SK-N-SH (cell line): ENCODE results near the gene CMYA5. TPM values are rescaled to one million over a fixed set of nuclear protein-coding genes. Genes with fewer than 3 reads are reported as not detected.

Source experiments
- CTCF ChIA-PET: fragments of 300-600, 350-600 bp; formaldehyde crosslinking; extraction: SDS; loops from one replicate; lab custom pipeline; 2021; lab: Yijun Ruan, JAX
- POLR2A ChIA-PET: fragments of 350-600 bp; sonication (Branson Sonifier 250); formaldehyde crosslinking; extraction: SDS; loops from one replicate; lab custom pipeline; 2020; ENCODE audit warnings: antibody characterized with exemption, inconsistent platforms; lab: Yijun Ruan, JAX
- DNase-seq: peaks from one replicate; pipeline ENCODE4 v3.0.0; 2012
- H2AFZ ChIP-seq: fragments of 200-600 bp; sonication (generic); 2 replicates; pipeline ENCODE4 v1.8.1; 2016; ENCODE audit warnings: antibody characterized with exemption, mild to moderate bottlenecking, low read depth
- H3F3A ChIP-seq: fragments of 200-600 bp; sonication (generic); replicated peaks from 2 replicates; pipeline ENCODE3; 2016; ENCODE audit warnings: antibody characterized with exemption, mild to moderate bottlenecking; ENCODE audit not compliant: insufficient read depth
- H3K27ac ChIP-seq, 2 experiments: fragments of 200-500 bp in 1 of 2; fragments of 200-600 bp in 1 of 2; sonication (Bioruptor generic) in 1 of 2; sonication (generic), shearing (Covaris generic) in 1 of 2; 2 replicates each; pipeline versions ENCODE4 v1.5.1 to v1.6.1; 2014 to 2016; ENCODE audit warnings: low read depth in 2 of 2, inconsistent platforms in 1 of 2, low read length in 1 of 2, mild to moderate bottlenecking in 1 of 2, mixed read lengths in 1 of 2
- H3K27me3 ChIP-seq: fragments of 200-600 bp; sonication (generic), shearing (Covaris generic); 2 replicates; pipeline ENCODE4 v1.6.1; 2016; ENCODE audit warnings: mixed run types; ENCODE audit not compliant: insufficient read depth
- H3K36me3 ChIP-seq, 2 experiments: fragments of 200-500 bp in 1 of 2; fragments of 200-600 bp in 1 of 2; sonication (Bioruptor generic) in 1 of 2; sonication (generic) in 1 of 2; replicated peaks in 1 of 2; 2 replicates each; pipeline versions ENCODE3 to v1.5.1; 2014 to 2016; ENCODE audit warnings: low read length in 1 of 2, mild to moderate bottlenecking in 1 of 2; ENCODE audit not compliant: insufficient read depth in 2 of 2, control insufficient read depth in 1 of 2
- H3K4me1 ChIP-seq, 2 experiments: fragments of 200-500 bp in 1 of 2; fragments of 200-600 bp in 1 of 2; sonication (Bioruptor generic) in 1 of 2; sonication (generic), shearing (Covaris generic) in 1 of 2; 2 replicates each; pipeline versions ENCODE4 v1.5.1 to v1.6.1; 2014 to 2016; ENCODE audit warnings: low read depth in 1 of 2, low read length in 1 of 2, mixed run types in 1 of 2; ENCODE audit not compliant: insufficient read depth in 2 of 2, control insufficient read depth in 1 of 2
- H3K4me2 ChIP-seq: fragments of 200-600 bp; sonication (generic), shearing (Covaris generic); 2 replicates; pipeline ENCODE4 v1.6.1; 2017; ENCODE audit warnings: mixed run types
- H3K4me3 ChIP-seq, 2 experiments: fragments of 200-500 bp in 1 of 2; fragments of 200-600 bp in 1 of 2; sonication (Bioruptor generic) in 1 of 2; sonication (generic), shearing (Covaris generic) in 1 of 2; 2 replicates each; pipeline versions ENCODE4 v1.5.1 to v1.8.1; 2014 to 2016; ENCODE audit warnings: low read depth in 2 of 2, inconsistent platforms in 1 of 2, low read length in 1 of 2, mild to moderate bottlenecking in 1 of 2, mixed read lengths in 1 of 2, moderate library complexity in 1 of 2
- H3K79me2 ChIP-seq: fragments of 200-600 bp; sonication (generic); 2 replicates; pipeline ENCODE4 v1.8.1; 2017; ENCODE audit warnings: mild to moderate bottlenecking; ENCODE audit not compliant: insufficient read depth
- H3K9ac ChIP-seq: fragments of 200-600 bp; sonication (generic); 2 replicates; pipeline ENCODE4 v1.6.1; 2017; ENCODE audit warnings: mixed run types
- H3K9me2 ChIP-seq: fragments of 200-600 bp; sonication (generic); 2 replicates; pipeline ENCODE4 v1.6.1; 2017; ENCODE audit warnings: mixed run types
- H3K9me3 ChIP-seq: fragments of 200-600 bp; sonication (generic); 2 replicates; pipeline ENCODE4 v1.6.1; 2017; ENCODE audit warnings: mixed run types, mild to moderate bottlenecking, moderate library complexity
- H4K20me1 ChIP-seq: fragments of 200-600 bp; sonication (generic); 2 replicates; pipeline ENCODE4 v1.6.1; 2017; ENCODE audit warnings: mild to moderate bottlenecking, mixed run types; ENCODE audit not compliant: insufficient read depth
- EZH2phosphoT487 ChIP-seq: fragments of 200-600 bp; sonication (generic); IDR thresholded peaks from 2 replicates; pipeline ENCODE4 v1.6.1; 2017; ENCODE audit warnings: low read depth, mixed run types, mild to moderate bottlenecking, antibody characterized with exemption, moderate library complexity, borderline replicate concordance
- FOSL2 ChIP-seq: IDR thresholded peaks from 2 replicates; pipeline ENCODE4 v1.4.0; 2012; ENCODE audit warnings: low read depth, mild to moderate bottlenecking, moderate library complexity, borderline replicate concordance
- FOXJ3 ChIP-seq: sonication (generic); formaldehyde crosslinking; IDR thresholded peaks from 2 replicates; pipeline ENCODE4 v1.5.1; 2020; ENCODE audit warnings: mild to moderate bottlenecking, missing genetic modification reagents
- FOXM1 ChIP-seq: IDR thresholded peaks from 2 replicates; pipeline ENCODE4 v1.4.0; 2012; ENCODE audit warnings: low read depth, mild to moderate bottlenecking
- IRF3 ChIP-seq: fragments of 150-350 bp; IDR thresholded peaks from 2 replicates; pipeline ENCODE4 v1.6.1; 2016; ENCODE audit warnings: mild to moderate bottlenecking, low read depth, low read length
- JUND ChIP-seq: IDR thresholded peaks from 2 replicates; pipeline ENCODE4 v1.4.0; 2012
- MEF2A ChIP-seq: IDR thresholded peaks from 2 replicates; pipeline ENCODE4 v1.4.0; 2012; ENCODE audit warnings: low read depth, borderline replicate concordance
- NFIC ChIP-seq: IDR thresholded peaks from 2 replicates; pipeline ENCODE4 v1.4.0; 2012; ENCODE audit warnings: borderline replicate concordance
- POLR2AphosphoS5 ChIP-seq: IDR thresholded peaks from 2 replicates; pipeline ENCODE4 v1.6.1; 2012; ENCODE audit warnings: low read depth, low read length
- RCOR1 ChIP-seq: fragments of 150-350 bp; IDR thresholded peaks from 2 replicates; pipeline ENCODE4 v1.6.1; 2017; ENCODE audit warnings: antibody characterized with exemption, low read length
- RXRA ChIP-seq: IDR thresholded peaks from 2 replicates; pipeline ENCODE4 v1.4.0; 2012; ENCODE audit warnings: low read depth, mild to moderate bottlenecking, borderline replicate concordance
- TAF1 ChIP-seq: IDR thresholded peaks from 2 replicates; pipeline ENCODE4 v1.6.1; 2012; ENCODE audit warnings: low read depth, mild to moderate bottlenecking, low read length, moderate library complexity, borderline replicate concordance
- TCF12 ChIP-seq: IDR thresholded peaks from 2 replicates; pipeline ENCODE4 v1.4.0; 2012
- TEAD4 ChIP-seq: IDR thresholded peaks from 2 replicates; pipeline ENCODE4 v1.4.0; 2012; ENCODE audit warnings: mild to moderate bottlenecking, borderline replicate concordance; ENCODE audit not compliant: insufficient read depth
- WGBS: methylation state at CpG from one replicate; pipeline ENCODE4 v1.1.6; 2017; ENCODE audit warnings: low lambda C conversion rate; 5-methylcytosine and 5-hydroxymethylcytosine counted together
- polyA plus RNA-seq, 3 experiments: library from polyadenylated mRNA; depleted of rRNA; stranded (reverse); fragments of >200 nt; gene quantifications; 2 replicates each; pipeline ENCODE4 v1.2.3, GENCODE V29; 2012

Gene CMYA5
- polyA plus RNA-seq, 1 of the 3 experiments (the other 2 are of a cell fraction), result 0.12 TPM

- H3K27me3 ChIP-seq, result no peaks in the 10 kb centered on the region
- H4K20me1 ChIP-seq, result no peaks in the 10 kb centered on the region
- ChIA-PET CTCF (interaction anchor here (1.0 kb wide), 1 partner anchor 56 kb away, joined by 3 read pairs; no protein-coding TSS in a partner anchor), POLR2A (no interaction called here)
- no peak overlapping the region for H3K27ac ChIP-seq
- H3K4me3 ChIP-seq, result 0 out of 4 replicates have a peak overlapping the region, but pooled peaks of 1 of the 2 experiments have one; percentile 4
- H3K9me3 ChIP-seq, result no peaks in the 10 kb centered on the region
- no peak for DNase-seq
- H3K36me3 ChIP-seq, result no peaks in the 10 kb centered on the region
- H3K4me2 ChIP-seq, result peak overlapping the region; percentile 23; the same call in 1 of the 2 replicates
- H3F3A ChIP-seq, result no peaks in the 10 kb centered on the region
- no peak overlapping the region for H2AFZ ChIP-seq
- TF ChIP-seq TCF12 (0 out of 2 replicates have a peak, but pooled peaks have one; percentile 10), TEAD4 (no peak), RXRA (no peak), FOSL2 (0 out of 2 replicates have a peak, but pooled peaks have one; percentile 14)
- no peaks in the 10 kb centered on the region for H3K4me1 ChIP-seq
- H3K79me2 ChIP-seq, result no peaks in the 10 kb centered on the region
- H3K9me2 ChIP-seq, result no peaks in the 10 kb centered on the region
- H3K9ac ChIP-seq, result no peak overlapping the region
- 50% methylated on average over 2 of the region's 2 CpGs for WGBS
Measured at GRCh38 chr5:79759436-79759835, 69.8 kb downstream of the CMYA5 start.

GRCh38 chr5:79759848-79760247 lies 70.2 kb downstream of the CMYA5 start:
- 74% methylated on average over 1 of the region's 1 CpG for WGBS
- H3K27ac ChIP-seq, result no peak overlapping the region
- H4K20me1 ChIP-seq, result no peaks in the 10 kb centered on the region
- no peaks in the 10 kb centered on the region for H3K9me3 ChIP-seq
- no peak overlapping the region for H2AFZ ChIP-seq
- H3K36me3 ChIP-seq, result no peaks in the 10 kb centered on the region
- H3F3A ChIP-seq, result no peaks in the 10 kb centered on the region
- H3K4me2 ChIP-seq, result no peak overlapping the region
- H3K27me3 ChIP-seq, result no peaks in the 10 kb centered on the region
- DNase-seq, result no peak
- no peaks in the 10 kb centered on the region for H3K4me1 ChIP-seq
- ChIA-PET POLR2A (no interaction called here), CTCF (no interaction called here)
- no peak overlapping the region for H3K9ac ChIP-seq
- no peaks in the 10 kb centered on the region for H3K9me2 ChIP-seq
- H3K4me3 ChIP-seq, result no peak overlapping the region
- TF ChIP-seq POLR2AphosphoS5 (no peak), FOXJ3 (CRISPR knock-in tag) (no peak), JUND (no peak), FOXM1 (no peak), EZH2phosphoT487 (no peak), TAF1 (no peak), RCOR1 (no peak), MEF2A (no peak), NFIC (no peak), IRF3 (no peak)
- H3K79me2 ChIP-seq, result no peaks in the 10 kb centered on the region
